ENCODE results near the gene WDR55.
"Not testable (repeated sequence)": the region's sequence is repeated elsewhere in the genome, so short reads cannot be mapped to it uniquely, and the experiment has no call there.

Gene WDR55

GRCh38 chr5:140700177-140701144 lies 35.8 kb downstream of the WDR55 start, which contains the start of gene ZMAT2:
TSS of gene ZMAT2 (plus strand) at chr5:140700447. CDS start at chr5:140700461, 14 bp downstream.
- peak within 1 kb of the TSS; percentile 77 for H3K4me3 ChIP-seq (ENCODE audit: low read depth, low read length)
- TF ChIP-seq CTCF (conservative IDR thresholded peaks at IDR 0.05; ENCODE audit: low read depth, low read length), result no peak
- peak; percentile 99 for DNase-seq (ENCODE audit: low read depth)

GRCh38 chr5:140707812-140708211 lies 43.1 kb downstream of the WDR55 start:
- no peak for DNase-seq (ENCODE audit: low read depth)
- TF ChIP-seq CTCF (conservative IDR thresholded peaks at IDR 0.05; ENCODE audit: low read depth, low read length), result no peak
- no peak overlapping the region for H3K4me3 ChIP-seq (ENCODE audit: low read depth, low read length)

GRCh38 chr5:140708787-140709186 lies 44.1 kb downstream of the WDR55 start:
- not testable (repeated sequence) for DNase-seq (ENCODE audit: low read depth); H3K4me3 ChIP-seq (ENCODE audit: low read depth, low read length)

- DNase-seq (ENCODE audit: low read depth), result peak; percentile 99
- TF ChIP-seq CTCF (conservative IDR thresholded peaks at IDR 0.05; ENCODE audit: low read depth, low read length), result no peak
- H3K4me3 ChIP-seq (ENCODE audit: low read depth, low read length), result peak overlapping the region; percentile 65
These were observed 46.3 kb downstream of the WDR55 start for GRCh38 chr5:140710899-140711552.

- no peak overlapping the region for H3K4me3 ChIP-seq (ENCODE audit: low read depth, low read length)
- TF ChIP-seq CTCF (conservative IDR thresholded peaks at IDR 0.05; ENCODE audit: low read depth, low read length), result no peak
- DNase-seq (ENCODE audit: low read depth), result no peak
These were observed 47.1 kb downstream of the WDR55 start for GRCh38 chr5:140711794-140712193.

- TF ChIP-seq CTCF (conservative IDR thresholded peaks at IDR 0.05; ENCODE audit: low read depth, low read length), result no peak
- H3K4me3 ChIP-seq (ENCODE audit: low read depth, low read length), result no peak overlapping the region
These were observed 48.9 kb downstream of the WDR55 start for GRCh38 chr5:140713562-140714094.

GRCh38 chr5:140716238-140716637 lies 51.5 kb downstream of the WDR55 start:
- not testable (repeated sequence) for H3K4me3 ChIP-seq (ENCODE audit: low read depth, low read length); DNase-seq (ENCODE audit: low read depth)

More at GRCh38 chr5:140713562-140714094, 48.9 kb downstream of the WDR55 start:
- no peak for DNase-seq (ENCODE audit: low read depth)
